HFFc6 (cell line): ENCODE measurements around the gene FAM177B. TPM values are rescaled to one million over a fixed set of nuclear protein-coding genes. Genes with fewer than 3 reads are reported as not detected.

Experiments
- DNase-seq: peaks from one replicate; pipeline ENCODE4 v3.0.0-alpha.2; 2018
- H3K27ac Mint-ChIP-seq: 2 replicates; pipeline ENCODE4 v1.8.0; 2020; ENCODE audit warnings: mild to moderate bottlenecking, mixed read lengths
- H3K27me3 Mint-ChIP-seq: 2 replicates; pipeline ENCODE4 v1.8.0; 2021; ENCODE audit warnings: mild to moderate bottlenecking, moderate library complexity, mixed read lengths; ENCODE audit not compliant: insufficient read depth
- H3K36me3 Mint-ChIP-seq: 2 replicates; pipeline ENCODE4 v1.8.0; 2021; ENCODE audit warnings: low read depth, mixed read lengths
- H3K4me1 Mint-ChIP-seq: 2 replicates; pipeline ENCODE4 v1.8.0; 2020; ENCODE audit warnings: low read depth, mixed read lengths
- H3K4me3 Mint-ChIP-seq: 2 replicates; pipeline ENCODE4 v1.8.0; 2020; ENCODE audit warnings: mild to moderate bottlenecking, moderate library complexity, mixed read lengths
- H3K9me3 Mint-ChIP-seq: 2 replicates; pipeline ENCODE4 v1.8.0; 2020; ENCODE audit warnings: mild to moderate bottlenecking, mixed read lengths
- long read RNA-seq: library from polyadenylated mRNA; unstranded; transcript quantifications from one replicate; pipeline ENCODE4 v2.0.0, GENCODE V29; 2019
- total RNA-seq, 6 experiments: library from RNA; stranded (reverse); fragmentation: NEBNext Ultra II Directional; extraction: Animal tissue kit (Norgen Biotek cat#: 25700); gene quantifications; 2 replicates in 1 of 6; 3 replicates in 5 of 6; pipeline ENCODE4 v1.2.3, GENCODE V29; 2021
- TF ChIP-seq, protein P1 (sequence below): fragments of 200-600 bp; sonication (generic); IDR thresholded peaks from 2 replicates; pipeline ENCODE4 v1.5.0; 2021; ENCODE audit warnings: antibody characterized with exemption, mild to moderate bottlenecking

Gene FAM177B
- not detected for total RNA-seq
- long read RNA-seq: 0 reads

DNA sequence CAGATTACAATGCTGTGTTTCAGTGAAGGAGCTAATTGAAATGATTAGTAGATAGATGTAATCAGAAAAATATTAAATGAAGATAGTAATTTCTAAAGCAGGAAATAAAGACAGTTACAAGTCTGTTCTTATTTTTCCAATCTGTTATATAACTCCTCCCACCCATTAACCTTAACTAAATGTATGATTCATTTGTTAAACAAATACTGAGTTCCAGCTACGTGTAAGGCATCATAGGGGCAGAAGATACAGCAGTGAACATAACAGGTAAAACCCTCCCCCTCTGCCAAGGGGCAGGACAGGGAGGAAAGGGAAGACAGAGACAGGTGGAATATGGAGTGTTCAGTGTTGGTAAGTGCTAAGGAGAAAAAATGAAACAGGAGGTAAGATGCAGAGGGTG is at the start of gene FAM177B:
TSS of gene FAM177B (plus strand) at position 231 of the 400 bp plus-strand sequence. CDS start 9,344 bp downstream, outside the sequence.
- Mint-ChIP-seq H3K27me3 (no peaks in the 10 kb centered on the region), H3K4me3 (no peak within 1 kb of the TSS), H3K9me3 (no peaks in the 10 kb centered on the region), H3K36me3 (no peaks in the 10 kb centered on the region), H3K27ac (no peak within 1 kb of the TSS), H3K4me1 (no peaks in the 10 kb centered on the region)
- no peak for DNase-seq
- TF ChIP-seq, protein P1, sequence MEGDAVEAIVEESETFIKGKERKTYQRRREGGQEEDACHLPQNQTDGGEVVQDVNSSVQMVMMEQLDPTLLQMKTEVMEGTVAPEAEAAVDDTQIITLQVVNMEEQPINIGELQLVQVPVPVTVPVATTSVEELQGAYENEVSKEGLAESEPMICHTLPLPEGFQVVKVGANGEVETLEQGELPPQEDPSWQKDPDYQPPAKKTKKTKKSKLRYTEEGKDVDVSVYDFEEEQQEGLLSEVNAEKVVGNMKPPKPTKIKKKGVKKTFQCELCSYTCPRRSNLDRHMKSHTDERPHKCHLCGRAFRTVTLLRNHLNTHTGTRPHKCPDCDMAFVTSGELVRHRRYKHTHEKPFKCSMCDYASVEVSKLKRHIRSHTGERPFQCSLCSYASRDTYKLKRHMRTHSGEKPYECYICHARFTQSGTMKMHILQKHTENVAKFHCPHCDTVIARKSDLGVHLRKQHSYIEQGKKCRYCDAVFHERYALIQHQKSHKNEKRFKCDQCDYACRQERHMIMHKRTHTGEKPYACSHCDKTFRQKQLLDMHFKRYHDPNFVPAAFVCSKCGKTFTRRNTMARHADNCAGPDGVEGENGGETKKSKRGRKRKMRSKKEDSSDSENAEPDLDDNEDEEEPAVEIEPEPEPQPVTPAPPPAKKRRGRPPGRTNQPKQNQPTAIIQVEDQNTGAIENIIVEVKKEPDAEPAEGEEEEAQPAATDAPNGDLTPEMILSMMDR: no peak

DNA sequence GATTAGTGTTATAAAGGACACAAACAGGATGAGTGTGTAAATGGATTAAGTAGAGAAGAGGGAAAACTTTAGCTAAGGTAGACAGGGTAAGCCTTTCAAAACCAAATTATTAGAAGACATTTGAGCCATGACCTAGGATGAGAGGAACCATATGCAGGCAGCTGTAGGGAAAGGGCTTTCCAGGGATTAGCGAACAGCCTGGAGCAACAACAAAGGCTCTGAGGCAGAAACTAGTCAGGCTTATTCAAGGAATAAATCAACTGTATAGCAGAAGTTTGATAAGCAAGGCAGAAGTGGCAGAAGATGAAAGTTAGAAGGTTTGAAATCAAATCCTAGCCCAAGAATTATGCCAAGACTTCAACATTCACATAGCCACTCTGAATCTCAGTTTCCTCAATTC is 46.0 kb upstream of the FAM177B start:
- no peak overlapping the region for H3K4me3 Mint-ChIP-seq
- peaks cover 8% of the 10 kb centered on the region for H3K36me3 Mint-ChIP-seq
- no peaks in the 10 kb centered on the region for H3K27me3 Mint-ChIP-seq
- no peaks in the 10 kb centered on the region for H3K9me3 Mint-ChIP-seq
- no peak overlapping the region for H3K27ac Mint-ChIP-seq
- TF ChIP-seq, protein P1: no peak
- no peak for DNase-seq
- no peaks in the 10 kb centered on the region for H3K4me1 Mint-ChIP-seq

DNA sequence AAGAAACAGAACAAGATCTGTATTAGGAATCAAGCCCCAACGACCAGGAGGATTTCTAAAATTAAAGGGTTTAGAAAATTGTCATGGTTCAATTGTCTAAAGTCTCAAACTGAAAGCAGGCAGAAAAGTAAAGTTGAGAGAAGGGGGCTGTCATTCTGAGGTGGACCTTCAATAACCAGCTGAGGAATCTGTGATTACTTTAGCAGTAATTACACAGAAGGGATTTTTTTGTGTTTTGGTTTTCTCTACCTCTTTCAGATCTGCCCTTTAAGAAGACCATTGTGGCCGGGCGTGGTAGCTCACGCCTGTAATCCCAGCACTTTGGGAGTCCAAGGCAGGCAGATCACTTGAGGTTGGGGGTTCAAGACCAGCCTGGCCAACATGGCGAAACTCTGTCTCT is 42.1 kb upstream of the FAM177B start:
- H3K27ac Mint-ChIP-seq: no peak overlapping the region
- DNase-seq: no peak
- TF ChIP-seq, protein P1: no peak
- no peaks in the 10 kb centered on the region for H3K9me3 Mint-ChIP-seq
- H3K27me3 Mint-ChIP-seq: no peaks in the 10 kb centered on the region
- no peak overlapping the region for H3K4me3 Mint-ChIP-seq
- peaks cover 7% of the 10 kb centered on the region; the same call in 1 of the 2 replicates for H3K36me3 Mint-ChIP-seq
- peaks cover 10% of the 10 kb centered on the region for H3K4me1 Mint-ChIP-seq

DNA sequence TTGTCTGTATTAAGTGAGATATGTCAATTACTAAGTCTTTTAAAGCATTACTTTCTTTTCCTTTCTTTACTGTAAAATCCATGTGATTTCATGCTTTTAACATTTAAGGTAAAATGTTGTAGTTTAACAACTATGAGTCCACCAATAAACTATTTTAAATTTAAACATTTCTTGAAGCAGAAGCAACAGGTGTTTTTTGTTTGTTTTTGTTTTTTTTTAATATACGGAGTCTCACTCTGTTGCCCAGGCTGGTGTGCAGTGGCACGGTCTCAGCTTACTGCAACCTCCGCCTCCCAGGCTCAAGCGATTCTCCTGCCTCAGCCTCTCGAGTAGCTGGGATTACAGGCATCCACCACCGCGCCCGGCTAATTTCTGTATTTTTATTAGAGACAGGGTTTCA is 40.3 kb upstream of the FAM177B start:
- Mint-ChIP-seq H3K4me3 (no peak overlapping the region), H3K4me1 (peaks cover 10% of the 10 kb centered on the region), H3K27me3 (no peaks in the 10 kb centered on the region), H3K9me3 (no peaks in the 10 kb centered on the region), H3K27ac (no peak overlapping the region), H3K36me3 (peaks cover 10% of the 10 kb centered on the region; the same call in 1 of the 2 replicates)
- DNase-seq: no peak
- TF ChIP-seq, protein P1: no peak

DNA sequence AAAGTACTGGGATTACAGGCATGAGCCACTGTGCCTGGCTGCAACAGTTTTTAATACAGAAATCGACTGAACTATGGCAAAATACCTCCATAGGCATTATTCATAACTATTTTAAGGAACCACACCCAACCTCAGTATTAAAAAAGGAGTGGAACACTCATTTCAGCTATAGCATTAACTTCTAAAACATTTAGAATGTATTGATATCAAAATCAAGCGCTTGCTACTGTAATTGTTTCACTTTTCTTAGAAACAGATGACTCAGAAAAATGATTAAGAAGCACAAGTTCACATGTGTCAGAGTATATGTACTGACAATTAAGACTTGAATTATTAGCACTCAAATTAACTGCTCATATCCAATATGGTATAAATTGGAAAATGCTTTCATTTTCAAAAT is 39.8 kb upstream of the FAM177B start:
- Mint-ChIP-seq H3K27me3 (no peaks in the 10 kb centered on the region), H3K4me1 (peaks cover 10% of the 10 kb centered on the region), H3K9me3 (no peaks in the 10 kb centered on the region), H3K36me3 (peaks cover 11% of the 10 kb centered on the region), H3K27ac (no peak overlapping the region), H3K4me3 (no peak overlapping the region)
- TF ChIP-seq, protein P1: no peak
- DNase-seq: no peak

DNA sequence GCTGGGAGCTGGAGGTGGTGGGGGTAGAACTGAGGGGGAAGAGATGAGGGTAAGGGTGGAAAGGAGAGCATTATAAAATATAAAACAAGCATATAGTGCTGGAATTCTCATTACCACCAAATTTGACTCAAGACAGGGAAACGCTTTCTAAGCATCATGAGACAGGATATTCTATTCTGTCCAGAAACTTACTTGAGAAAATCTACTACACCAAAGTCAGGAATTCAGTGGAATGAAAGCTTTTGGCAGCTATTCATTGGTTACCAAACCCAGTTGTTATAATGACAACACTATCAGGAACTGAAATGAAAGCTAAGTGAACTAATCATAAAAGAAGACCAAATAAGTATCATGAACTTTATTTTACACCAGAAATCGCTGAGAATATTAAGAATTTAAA is 39.2 kb upstream of the FAM177B start:
- no peak overlapping the region for H3K4me3 Mint-ChIP-seq
- no peak for DNase-seq
- TF ChIP-seq, protein P1: no peak
- peaks cover 17% of the 10 kb centered on the region for H3K36me3 Mint-ChIP-seq
- H3K4me1 Mint-ChIP-seq: peaks cover 10% of the 10 kb centered on the region
- H3K27me3 Mint-ChIP-seq: no peaks in the 10 kb centered on the region
- H3K9me3 Mint-ChIP-seq: no peaks in the 10 kb centered on the region
- peak overlapping the region; percentile 29 for H3K27ac Mint-ChIP-seq
